Myocyte (in vitro differentiated cells): ENCODE results near the gene SYNGR1. TPM values are rescaled to one million over a fixed set of nuclear protein-coding genes. Genes with fewer than 3 reads are reported as not detected.

ENCODE experiments used
- DNase-seq: peaks from one replicate; pipeline ENCODE4 v3.0.0-alpha.2; 2012; ENCODE audit warnings: low read depth
- total RNA-seq: library from RNA; depleted of rRNA; stranded (reverse); fragments of >200 nt; gene quantifications from 2 replicates; pipeline ENCODE4 v1.2.3, GENCODE V29; 2014

The SYNGR1 gene
- total RNA-seq, 1 donor from 2014 or later: 0.29 TPM

- no peak for DNase-seq
Measured at GRCh38 chr22:39368461-39368911, 18.7 kb downstream of the SYNGR1 start.

- DNase-seq: no peak
Measured at GRCh38 chr22:39369186-39369585, 19.4 kb downstream of the SYNGR1 start.

- DNase-seq: no peak
Measured at GRCh38 chr22:39369586-39369985, 19.8 kb downstream of the SYNGR1 start.

- no peak for DNase-seq
Measured at GRCh38 chr22:39371732-39372131, 21.9 kb downstream of the SYNGR1 start.

- DNase-seq: no peak
Measured at GRCh38 chr22:39374191-39374590, 24.4 kb downstream of the SYNGR1 start.

- no peak for DNase-seq
Measured at GRCh38 chr22:39374801-39375200, 25.0 kb downstream of the SYNGR1 start.

- no peak for DNase-seq
Measured at GRCh38 chr22:39375646-39376045, 25.9 kb downstream of the SYNGR1 start.

GRCh38 chr22:39379756-39380730, 30.3 kb downstream of the SYNGR1 start:
- no peak for DNase-seq

- no peak for DNase-seq
Measured at GRCh38 chr22:39381009-39381755, 31.4 kb downstream of the SYNGR1 start.

- no peak for DNase-seq
Measured at GRCh38 chr22:39381930-39382329, 32.1 kb downstream of the SYNGR1 start.

GRCh38 chr22:39382410-39382809, 32.6 kb downstream of the SYNGR1 start:
- no peak for DNase-seq

GRCh38 chr22:39383841-39384625, 34.2 kb downstream of the SYNGR1 start:
- no peak for DNase-seq

GRCh38 chr22:39384750-39385480, 35.1 kb downstream of the SYNGR1 start:
- no peak for DNase-seq

- DNase-seq: peak; percentile 51
Measured at GRCh38 chr22:39388261-39389011, 38.6 kb downstream of the SYNGR1 start.

- no peak for DNase-seq
Measured at GRCh38 chr22:39389420-39389819, 39.6 kb downstream of the SYNGR1 start.

- DNase-seq: no peak
Measured at GRCh38 chr22:39392341-39392948, 42.7 kb downstream of the SYNGR1 start.

GRCh38 chr22:39395936-39396796, 46.4 kb downstream of the SYNGR1 start:
- DNase-seq: no peak

- DNase-seq: no peak
Measured at GRCh38 chr22:39396797-39397195, 47.0 kb downstream of the SYNGR1 start.

GRCh38 chr22:39401301-39401631, 51.5 kb downstream of the SYNGR1 start:
- DNase-seq: no peak
